Liver (tissue), 9 donors: Measurements from ENCODE around the gene MAGEF1. TPM values are rescaled to one million over a fixed set of nuclear protein-coding genes. Genes with fewer than 3 reads are reported as not detected.

Experiments
- DNase-seq: peaks from one replicate; pipeline ENCODE4 v3.0.0-alpha.2; 2017; ENCODE audit warnings: low spot score
- H3K27ac ChIP-seq, 2 donors: one replicate each; pipeline ENCODE4 v1.7.0; 2013; ENCODE audit warnings: inconsistent platforms in 2 of 2, low read length in 2 of 2, control low read depth in 1 of 2, low read depth in 1 of 2, mild to moderate bottlenecking in 1 of 2
- H3K27me3 ChIP-seq, 4 donors: one replicate each; pipeline versions ENCODE4 v1.6.1 to v1.7.0; 2013; ENCODE audit warnings: low read length in 3 of 4, inconsistent platforms in 1 of 4, mild to moderate bottlenecking in 1 of 4, moderate library complexity in 1 of 4; ENCODE audit not compliant: control insufficient read depth in 4 of 4, insufficient read depth in 4 of 4
- H3K36me3 ChIP-seq, 4 donors: one replicate each; pipeline versions ENCODE4 v1.6.1 to v1.7.0; 2013; ENCODE audit warnings: low read length in 3 of 4, mild to moderate bottlenecking in 3 of 4, low read depth in 1 of 4, moderate library complexity in 1 of 4; ENCODE audit not compliant: control insufficient read depth in 4 of 4, insufficient read depth in 3 of 4
- H3K4me1 ChIP-seq, 4 donors: one replicate each; pipeline versions ENCODE4 v1.6.1 to v1.7.0; 2013; ENCODE audit warnings: low read length in 3 of 4, mild to moderate bottlenecking in 3 of 4, moderate library complexity in 1 of 4; ENCODE audit not compliant: control insufficient read depth in 4 of 4, insufficient read depth in 4 of 4
- H3K4me3 ChIP-seq, 3 donors: one replicate each; pipeline versions ENCODE4 v1.6.1 to v1.7.0; 2013; ENCODE audit warnings: low read length in 3 of 3, control low read depth in 1 of 3, low read depth in 1 of 3, mild to moderate bottlenecking in 1 of 3
- H3K9ac ChIP-seq, 2 donors: one replicate each; pipeline ENCODE4 v1.7.0; 2013; ENCODE audit warnings: low read length in 2 of 2, mild to moderate bottlenecking in 2 of 2, moderate library complexity in 2 of 2, control low read depth in 1 of 2, low read depth in 1 of 2
- H3K9me3 ChIP-seq, 4 donors: one replicate each; pipeline versions ENCODE4 v1.6.1 to v1.7.0; 2013; ENCODE audit warnings: low read length in 3 of 4; ENCODE audit not compliant: control insufficient read depth in 4 of 4
- ATF3 ChIP-seq: IDR thresholded peaks from 2 replicates; pipeline ENCODE4 v1.6.1; 2016; ENCODE audit warnings: antibody characterized with exemption
- FOXA1 ChIP-seq: IDR thresholded peaks from 2 replicates; pipeline ENCODE4 v1.6.1; 2016; ENCODE audit warnings: antibody characterized with exemption
- FOXA2 ChIP-seq: IDR thresholded peaks from 2 replicates; pipeline ENCODE4 v1.6.1; 2016; ENCODE audit warnings: antibody characterized with exemption
- GABPA ChIP-seq, 2 donors: IDR thresholded peaks in 1 of 2; conservative IDR thresholded peaks in 1 of 2; 2 replicates each; pipeline ENCODE4 v1.6.1; 2016; ENCODE audit warnings: antibody characterized with exemption in 2 of 2, mild to moderate bottlenecking in 1 of 2, moderate library complexity in 1 of 2
- HNF4G ChIP-seq: IDR thresholded peaks from 2 replicates; pipeline ENCODE4 v1.6.1; 2016; ENCODE audit warnings: antibody characterized with exemption
- JUND ChIP-seq, 2 donors: IDR thresholded peaks; 2 replicates each; pipeline ENCODE4 v1.6.1; 2016; ENCODE audit warnings: antibody characterized with exemption in 2 of 2
- NR2F2 ChIP-seq: IDR thresholded peaks from 2 replicates; pipeline ENCODE4 v1.6.1; 2016; ENCODE audit warnings: antibody characterized with exemption
- RAD21 ChIP-seq, 2 donors: IDR thresholded peaks; 2 replicates each; pipeline ENCODE4 v1.6.1; 2016; ENCODE audit warnings: antibody characterized with exemption in 2 of 2, mild to moderate bottlenecking in 2 of 2
- REST ChIP-seq: IDR thresholded peaks from 2 replicates; pipeline ENCODE4 v1.6.1; 2016; ENCODE audit warnings: antibody characterized with exemption, mild to moderate bottlenecking
- RXRA ChIP-seq, 2 donors: IDR thresholded peaks; 2 replicates each; pipeline ENCODE4 v1.6.1; 2017 to 2018; ENCODE audit warnings: antibody characterized with exemption in 2 of 2, mild to moderate bottlenecking in 1 of 2
- WGBS: extraction: QIAGEN DNeasy Blood & Tissue Kit; methylation state at CpG from one replicate; pipeline ENCODE4 v1.1.7; 2013; 5-methylcytosine and 5-hydroxymethylcytosine counted together
- polyA plus RNA-seq, 2 donors: library from polyadenylated mRNA; stranded (reverse) in 1 of 2; unstranded in 1 of 2; fragments of 200-250 nt in 1 of 2; fragments of >200 nt in 1 of 2; fragmentation: Nextera tagmentation in 1 of 2; extraction: Ambion mirVana in 1 of 2; gene quantifications; one replicate each; pipeline versions ENCODE4 v1.2.1 to v1.2.3, GENCODE V29; 2013 to 2015
- total RNA-seq, 2 donors: library from RNA; depleted of rRNA; stranded (reverse); fragments of >200 nt; gene quantifications; one replicate each; pipeline ENCODE4 v1.2.3, GENCODE V29; 2014
- TF ChIP-seq, protein P1 (sequence below): IDR thresholded peaks from 2 replicates; pipeline ENCODE4 v1.6.1; 2016; ENCODE audit warnings: antibody characterized with exemption
- TF ChIP-seq, protein P2 (sequence below): IDR thresholded peaks from 2 replicates; pipeline ENCODE4 v1.6.1; 2016; ENCODE audit warnings: antibody characterized with exemption
- TF ChIP-seq, protein P3 (sequence below): fragments of 150-350 bp; IDR thresholded peaks from 2 replicates; pipeline ENCODE4 v1.5.1; 2017; ENCODE audit warnings: improper control_type of control experiment, low read depth, low read length; ENCODE audit not compliant: missing input control
- donor health status: healthy.
- donor health status: healthy.
- donor health status: healthy.
- donor health status: healthy.
- donor health status: healthy.

MAGEF1 gene
- total and polyA plus RNA-seq, 4 donors: 12.9 to 15.5 (median 14.3) TPM

GRCh38 chr3:184716622-184717398 is 4.9 kb upstream of the MAGEF1 start:
- Histone ChIP-seq H3K27me3 (no peaks in the 10 kb centered on the region), H3K9me3 (no peaks in the 10 kb centered on the region), H3K27ac (peak overlapping the region; percentile 23 to 43), H3K36me3 (peaks cover 0 to 1% (median 0%) of the 10 kb centered on the region in 4 donors), H3K4me1 (peaks cover 0 to 7% (median 6%) of the 10 kb centered on the region in 4 donors), H3K4me3 (no peak overlapping the region), H3K9ac (no peak overlapping the region)
- WGBS: 81% methylated on average over 20 of the region's 20 CpGs
- no peak for DNase-seq
- TF ChIP-seq FOXA1 (no peak), ATF3 (no peak), NR2F2 (no peak), RAD21 (IDR thresholded peaks at IDR 0.05) (no peak), REST (no peak), FOXA2 (no peak)
- TF ChIP-seq, protein P1, sequence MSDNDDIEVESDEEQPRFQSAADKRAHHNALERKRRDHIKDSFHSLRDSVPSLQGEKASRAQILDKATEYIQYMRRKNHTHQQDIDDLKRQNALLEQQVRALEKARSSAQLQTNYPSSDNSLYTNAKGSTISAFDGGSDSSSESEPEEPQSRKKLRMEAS: no peak

- 91% methylated on average over 8 of the region's 8 CpGs for WGBS
- Histone ChIP-seq H3K27ac (peak overlapping the region in 1 of 2 donors; percentile 43), H3K4me3 (no peak overlapping the region), H3K4me1 (peaks cover 0 to 8% (median 7%) of the 10 kb centered on the region in 4 donors), H3K27me3 (no peaks in the 10 kb centered on the region), H3K9me3 (no peaks in the 10 kb centered on the region), H3K36me3 (peaks cover 0 to 1% (median 0%) of the 10 kb centered on the region in 4 donors), H3K9ac (no peak overlapping the region)
- peak; percentile 24 for TF ChIP-seq NR2F2
- TF ChIP-seq ATF3: no peak
- no peak for DNase-seq
These were observed 4.2 kb upstream of the MAGEF1 start for GRCh38 chr3:184715943-184716621.

GRCh38 chr3:184713521-184713920 is 1.7 kb upstream of the MAGEF1 start:
- H3K4me3 ChIP-seq: no peak overlapping the region
- H3K27ac ChIP-seq: no peak overlapping the region
- 90% methylated on average over 2 of the region's 2 CpGs for whole genome bisulfite sequencing
- no peak for DNase-seq
- peaks cover 3 to 16% (median 14%) of the 10 kb centered on the region in 4 donors for H3K4me1 ChIP-seq
- H3K36me3 ChIP-seq: no peaks in the 10 kb centered on the region
- no peak overlapping the region for H3K9ac ChIP-seq
- H3K27me3 ChIP-seq: no peaks in the 10 kb centered on the region
- H3K9me3 ChIP-seq: no peaks in the 10 kb centered on the region
- TF ChIP-seq, protein P2, sequence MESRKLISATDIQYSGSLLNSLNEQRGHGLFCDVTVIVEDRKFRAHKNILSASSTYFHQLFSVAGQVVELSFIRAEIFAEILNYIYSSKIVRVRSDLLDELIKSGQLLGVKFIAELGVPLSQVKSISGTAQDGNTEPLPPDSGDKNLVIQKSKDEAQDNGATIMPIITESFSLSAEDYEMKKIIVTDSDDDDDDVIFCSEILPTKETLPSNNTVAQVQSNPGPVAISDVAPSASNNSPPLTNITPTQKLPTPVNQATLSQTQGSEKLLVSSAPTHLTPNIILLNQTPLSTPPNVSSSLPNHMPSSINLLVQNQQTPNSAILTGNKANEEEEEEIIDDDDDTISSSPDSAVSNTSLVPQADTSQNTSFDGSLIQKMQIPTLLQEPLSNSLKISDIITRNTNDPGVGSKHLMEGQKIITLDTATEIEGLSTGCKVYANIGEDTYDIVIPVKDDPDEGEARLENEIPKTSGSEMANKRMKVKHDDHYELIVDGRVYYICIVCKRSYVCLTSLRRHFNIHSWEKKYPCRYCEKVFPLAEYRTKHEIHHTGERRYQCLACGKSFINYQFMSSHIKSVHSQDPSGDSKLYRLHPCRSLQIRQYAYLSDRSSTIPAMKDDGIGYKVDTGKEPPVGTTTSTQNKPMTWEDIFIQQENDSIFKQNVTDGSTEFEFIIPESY: no peak
- TF ChIP-seq GABPA (IDR thresholded peaks at IDR 0.05 in 1 of 2, conservative IDR thresholded peaks at IDR 0.05 in 1 of 2) (no peak), JUND (IDR thresholded peaks at IDR 0.05) (no peak), FOXA1 (no peak), RXRA (IDR thresholded peaks at IDR 0.05) (no peak), HNF4G (no peak), RAD21 (IDR thresholded peaks at IDR 0.05) (no peak), ATF3 (no peak)
- TF ChIP-seq, protein P3, sequence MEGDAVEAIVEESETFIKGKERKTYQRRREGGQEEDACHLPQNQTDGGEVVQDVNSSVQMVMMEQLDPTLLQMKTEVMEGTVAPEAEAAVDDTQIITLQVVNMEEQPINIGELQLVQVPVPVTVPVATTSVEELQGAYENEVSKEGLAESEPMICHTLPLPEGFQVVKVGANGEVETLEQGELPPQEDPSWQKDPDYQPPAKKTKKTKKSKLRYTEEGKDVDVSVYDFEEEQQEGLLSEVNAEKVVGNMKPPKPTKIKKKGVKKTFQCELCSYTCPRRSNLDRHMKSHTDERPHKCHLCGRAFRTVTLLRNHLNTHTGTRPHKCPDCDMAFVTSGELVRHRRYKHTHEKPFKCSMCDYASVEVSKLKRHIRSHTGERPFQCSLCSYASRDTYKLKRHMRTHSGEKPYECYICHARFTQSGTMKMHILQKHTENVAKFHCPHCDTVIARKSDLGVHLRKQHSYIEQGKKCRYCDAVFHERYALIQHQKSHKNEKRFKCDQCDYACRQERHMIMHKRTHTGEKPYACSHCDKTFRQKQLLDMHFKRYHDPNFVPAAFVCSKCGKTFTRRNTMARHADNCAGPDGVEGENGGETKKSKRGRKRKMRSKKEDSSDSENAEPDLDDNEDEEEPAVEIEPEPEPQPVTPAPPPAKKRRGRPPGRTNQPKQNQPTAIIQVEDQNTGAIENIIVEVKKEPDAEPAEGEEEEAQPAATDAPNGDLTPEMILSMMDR: no peak
- TF ChIP-seq, protein P1: no peak
